HG03565 (cell line): Measurements from ENCODE around the gene NT5C.

ENCODE experiments used
- ATAC-seq: cut with Tn5 transposase; IDR thresholded peaks from one replicate; pipeline ENCODE4 v1.9.1; 2021; ENCODE audit warnings: mild to moderate bottlenecking, moderate library complexity; ENCODE audit not compliant: unreplicated experiment

The NT5C gene

DNA sequence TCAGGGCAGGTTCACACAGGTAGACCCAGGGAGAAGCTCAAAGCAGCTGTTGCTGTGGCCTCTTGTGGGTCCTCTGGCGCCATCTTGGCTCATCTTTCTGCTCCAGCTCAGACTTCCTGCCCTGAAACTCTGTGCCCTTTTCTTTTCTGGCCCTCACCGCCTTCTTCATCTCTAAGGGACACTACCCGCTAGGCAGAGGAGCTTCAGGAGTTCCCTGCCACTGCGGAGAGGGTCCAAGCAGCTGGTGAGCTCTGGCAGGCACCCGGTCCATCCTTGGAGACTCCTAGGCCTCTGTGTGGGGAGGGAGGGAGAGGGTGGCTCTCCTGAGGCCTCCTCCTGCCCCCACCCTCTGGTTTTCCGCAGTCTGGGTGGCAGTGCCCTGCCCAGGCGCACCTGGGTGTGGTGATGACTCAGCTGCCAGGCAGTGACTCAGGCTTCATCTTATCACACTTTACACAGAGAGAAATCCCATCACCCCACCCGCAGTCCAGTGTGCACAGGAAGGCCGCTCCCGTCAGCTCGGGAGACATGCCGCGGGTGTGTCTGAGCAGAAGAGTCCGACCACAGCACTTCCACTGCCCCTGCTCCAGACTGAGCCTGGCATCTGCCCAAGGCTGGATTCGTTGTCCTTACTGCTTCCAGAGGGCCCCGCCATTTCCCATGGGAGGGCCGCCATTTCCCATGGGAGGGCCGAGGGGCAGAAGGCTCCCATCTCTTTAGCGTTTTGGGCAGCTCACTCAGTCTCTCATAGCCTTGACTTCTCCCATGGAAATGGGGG, 7.3 kb downstream of the NT5C start:
- ATAC-seq = no peak

GRCh38 chr17:75118307-75118706, 13.2 kb downstream of the NT5C start:
- ATAC-seq = no peak

- ATAC-seq = no peak
Observed at GRCh38 chr17:75116737-75117136, 14.8 kb downstream of the NT5C start.

DNA sequence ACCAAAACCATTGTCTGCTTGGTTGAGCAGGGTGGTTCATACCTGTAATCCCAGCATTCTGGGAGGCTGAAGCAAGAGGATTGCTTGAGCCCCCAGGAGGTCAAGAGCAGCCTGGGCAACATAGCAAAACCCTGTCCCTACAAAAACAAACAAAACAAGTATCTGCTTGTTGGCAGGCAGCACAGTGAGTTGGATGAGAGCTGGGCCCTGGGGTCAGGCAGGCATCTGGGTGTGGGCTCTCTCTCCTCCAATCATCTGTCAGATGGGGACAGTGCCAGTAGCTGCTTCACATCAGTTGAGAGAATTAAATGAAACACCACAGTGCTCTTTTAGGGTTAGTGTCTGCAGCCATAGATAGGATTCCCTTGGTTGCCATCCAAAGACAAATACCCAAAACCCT, 16.0 kb downstream of the NT5C start:
- no peak for ATAC-seq

GRCh38 chr17:75114552-75115314, 16.8 kb downstream of the NT5C start:
- ATAC-seq = no peak

DNA sequence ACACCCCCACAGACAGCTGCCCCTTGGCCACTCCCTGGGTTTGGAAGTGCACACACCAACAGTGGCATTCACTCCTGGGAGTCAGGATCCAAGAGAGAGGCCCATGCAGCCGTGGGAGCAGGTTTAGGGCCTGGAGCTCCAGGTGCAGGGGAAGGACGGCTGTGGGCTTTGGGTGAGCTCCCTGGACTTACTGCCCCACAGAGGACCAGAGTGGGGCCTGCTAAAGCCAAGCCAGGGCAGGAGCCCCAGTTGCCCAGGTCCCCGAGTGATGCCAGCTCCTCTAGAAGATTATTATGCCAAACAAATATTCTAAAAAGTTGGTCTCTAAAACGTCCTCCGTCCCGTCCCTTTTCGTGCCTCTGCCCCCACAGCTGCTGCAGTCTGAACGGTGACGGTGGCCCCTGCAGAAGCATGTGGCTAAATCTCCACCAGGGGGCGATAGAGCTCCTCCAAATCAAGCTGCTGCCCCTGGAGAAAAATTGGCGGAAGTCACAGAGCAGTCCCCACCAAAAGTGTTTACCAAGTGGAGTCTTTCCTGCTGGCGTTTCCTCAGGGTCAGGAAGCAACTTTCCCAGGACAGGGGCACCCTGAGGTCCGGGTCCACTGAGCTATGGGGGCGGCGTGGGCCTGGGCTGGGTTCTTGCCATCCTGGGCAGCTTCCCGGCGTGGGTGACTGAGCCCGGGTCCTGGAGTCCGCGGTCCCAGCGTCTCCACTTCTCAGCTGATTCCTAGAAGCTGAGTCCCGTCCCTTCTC, 17.6 kb downstream of the NT5C start:
- no peak for ATAC-seq

GRCh38 chr17:75111777-75112335, 19.7 kb downstream of the NT5C start:
- no peak for ATAC-seq

GRCh38 chr17:75110234-75110937, 21.2 kb downstream of the NT5C start:
- no peak for ATAC-seq

DNA sequence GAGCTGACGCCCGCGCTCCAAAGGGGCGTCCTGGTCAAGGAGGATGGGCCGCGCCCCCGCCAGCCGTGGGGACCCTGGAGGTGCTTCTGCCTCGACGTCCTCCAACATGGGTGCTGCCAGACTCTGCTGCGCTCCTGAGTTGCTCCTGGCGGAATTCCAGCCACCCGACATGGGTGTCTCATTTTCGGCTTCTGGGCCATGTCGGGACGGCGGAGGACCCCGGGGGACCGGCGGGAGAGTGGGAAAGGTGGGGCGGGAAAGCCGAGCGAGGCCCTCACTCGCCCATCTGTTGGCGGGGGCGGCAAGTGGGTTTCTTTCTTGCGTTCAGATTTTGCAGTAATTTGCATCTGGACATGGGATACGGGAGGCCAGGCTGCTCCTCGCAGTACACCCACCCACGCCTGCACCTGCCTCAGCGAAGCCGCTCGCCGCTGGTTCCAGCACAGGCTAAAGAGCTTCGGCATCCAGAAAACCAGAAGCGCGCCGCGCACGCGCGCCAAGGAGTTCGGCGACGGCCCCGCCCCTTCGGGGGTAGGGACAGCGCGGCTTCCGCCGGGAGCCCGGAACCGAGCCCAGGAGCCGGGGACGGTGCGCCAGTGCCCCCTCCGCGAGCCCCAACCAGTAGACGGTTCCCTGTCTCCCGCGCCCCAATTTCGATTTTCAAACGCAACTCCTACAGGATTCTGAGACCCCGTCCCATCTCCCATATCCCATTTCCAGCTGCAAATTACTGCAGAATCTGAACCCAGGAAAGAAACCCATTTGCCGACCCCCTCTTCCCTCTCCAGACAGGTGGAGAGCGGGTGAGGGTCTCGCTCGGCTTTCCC, 21.9 kb downstream of the NT5C start, which contains the start of gene ARMC7:
TSS of gene ARMC7 (plus strand) at position 563 of the 827 bp plus-strand sequence. CDS start 320 bp downstream, outside the sequence.
- ATAC-seq = peak; percentile 67

GRCh38 chr17:75109046-75109406, 22.5 kb downstream of the NT5C start:
- no peak for ATAC-seq

DNA sequence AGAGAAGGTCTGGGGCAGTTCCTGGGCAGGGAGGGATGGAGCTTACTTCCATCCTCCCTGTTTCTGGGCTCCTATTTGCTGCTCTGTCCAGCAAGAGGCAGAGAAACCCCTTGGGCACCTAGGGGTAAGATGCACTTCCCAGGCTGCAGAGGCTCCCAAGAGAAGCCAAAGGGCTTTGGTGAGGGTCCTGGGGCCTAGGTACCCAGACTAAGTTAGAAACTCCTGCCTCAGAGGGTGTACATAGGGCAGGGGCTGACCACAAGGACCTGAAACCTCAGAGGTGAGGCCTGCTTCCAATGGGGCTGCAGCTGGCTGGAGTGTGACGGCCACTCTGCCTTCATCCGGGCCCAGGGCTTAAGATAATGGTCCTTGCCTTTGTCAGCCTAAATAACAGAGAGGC, 23.3 kb downstream of the NT5C start:
- ATAC-seq = no peak

GRCh38 chr17:75105126-75106080, 26.1 kb downstream of the NT5C start:
- no peak for ATAC-seq

GRCh38 chr17:75103601-75104554, 27.7 kb downstream of the NT5C start:
- ATAC-seq = no peak

- ATAC-seq = no peak
Observed at GRCh38 chr17:75102385-75102821, 29.1 kb downstream of the NT5C start.

DNA sequence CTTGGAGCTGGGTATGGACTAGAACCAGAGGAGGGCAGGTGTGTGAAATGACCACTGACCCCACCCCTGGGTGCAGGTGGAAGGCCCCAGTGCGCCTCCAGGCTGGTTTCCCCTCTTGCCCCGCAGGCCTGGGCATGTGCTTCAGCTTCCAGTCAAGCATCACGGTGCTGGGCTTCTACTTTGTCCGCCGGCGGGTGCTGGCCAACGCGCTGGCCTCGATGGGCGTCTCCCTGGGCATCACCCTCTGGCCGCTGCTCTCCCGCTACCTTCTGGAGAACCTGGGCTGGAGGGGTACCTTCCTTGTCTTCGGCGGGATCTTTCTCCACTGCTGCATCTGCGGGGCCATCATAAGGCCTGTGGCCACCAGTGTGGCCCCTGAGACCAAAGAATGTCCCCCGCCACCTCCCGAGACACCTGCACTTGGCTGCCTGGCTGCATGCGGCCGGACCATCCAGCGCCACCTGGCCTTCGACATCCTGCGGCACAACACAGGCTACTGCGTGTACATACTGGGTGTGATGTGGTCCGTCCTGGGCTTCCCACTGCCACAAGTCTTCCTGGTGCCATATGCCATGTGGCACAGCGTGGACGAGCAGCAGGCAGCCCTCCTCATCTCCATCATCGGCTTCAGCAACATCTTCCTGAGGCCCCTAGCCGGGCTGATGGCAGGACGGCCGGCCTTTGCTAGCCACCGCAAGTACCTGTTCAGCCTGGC, 31.5 kb downstream of the NT5C start:
- no peak for ATAC-seq

DNA sequence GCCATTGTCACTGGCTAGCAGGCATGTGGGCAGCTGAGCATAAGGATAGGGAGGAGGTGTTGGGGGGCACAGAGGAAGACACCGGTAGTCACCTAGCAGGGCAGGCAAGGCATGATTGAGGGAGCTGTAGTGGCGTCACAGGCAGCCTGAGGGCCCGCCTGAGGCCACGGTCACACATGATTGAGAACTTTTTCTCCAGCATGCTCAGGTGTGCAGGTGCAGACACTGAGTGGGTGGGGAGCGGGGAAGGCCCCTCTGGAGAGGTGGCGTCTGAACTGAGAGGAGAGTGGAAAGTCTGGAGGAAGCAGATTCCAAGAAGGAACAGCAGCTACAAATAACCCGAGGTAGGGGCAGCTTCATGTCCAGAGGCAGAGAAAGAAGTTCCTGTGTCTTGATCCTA, 32.7 kb downstream of the NT5C start:
- ATAC-seq = no peak

- ATAC-seq = no peak
Observed at GRCh38 chr17:75097865-75098264, 33.7 kb downstream of the NT5C start.
